ENCODE measurements around the gene PADI4.
"Not testable (repeated sequence)": the region's sequence is repeated elsewhere in the genome, so short reads cannot be mapped to it uniquely, and the experiment has no call there.

Gene PADI4

DNA sequence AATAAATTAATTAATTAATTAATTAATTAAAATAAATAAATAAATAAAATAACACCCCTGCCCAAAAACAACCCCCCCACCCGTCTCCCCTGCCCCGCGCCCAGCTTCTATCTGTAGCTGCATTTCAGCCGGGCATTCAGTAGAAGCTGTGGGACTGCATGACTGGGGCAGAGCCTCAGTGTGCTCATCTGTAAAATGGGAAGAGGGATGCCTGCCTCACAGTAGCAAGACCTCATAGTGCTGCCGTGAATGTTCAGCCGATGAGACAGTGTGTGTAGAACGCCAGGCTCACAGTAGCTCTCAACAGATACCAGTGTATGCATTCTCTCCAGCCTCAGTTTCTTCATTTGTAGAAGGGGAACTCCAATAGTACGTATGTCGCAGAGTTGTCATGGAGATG, 8.7 kb downstream of the PADI4 start:
- no peak for DNase-seq (ENCODE audit: low read depth)
- TF ChIP-seq, protein P1, sequence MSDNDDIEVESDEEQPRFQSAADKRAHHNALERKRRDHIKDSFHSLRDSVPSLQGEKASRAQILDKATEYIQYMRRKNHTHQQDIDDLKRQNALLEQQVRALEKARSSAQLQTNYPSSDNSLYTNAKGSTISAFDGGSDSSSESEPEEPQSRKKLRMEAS (IDR thresholded peaks at IDR 0.05; ENCODE audit: low read depth, low read length), result no peak
- H3K4me3 ChIP-seq (ENCODE audit: low read depth, low read length), result no peak overlapping the region

DNA sequence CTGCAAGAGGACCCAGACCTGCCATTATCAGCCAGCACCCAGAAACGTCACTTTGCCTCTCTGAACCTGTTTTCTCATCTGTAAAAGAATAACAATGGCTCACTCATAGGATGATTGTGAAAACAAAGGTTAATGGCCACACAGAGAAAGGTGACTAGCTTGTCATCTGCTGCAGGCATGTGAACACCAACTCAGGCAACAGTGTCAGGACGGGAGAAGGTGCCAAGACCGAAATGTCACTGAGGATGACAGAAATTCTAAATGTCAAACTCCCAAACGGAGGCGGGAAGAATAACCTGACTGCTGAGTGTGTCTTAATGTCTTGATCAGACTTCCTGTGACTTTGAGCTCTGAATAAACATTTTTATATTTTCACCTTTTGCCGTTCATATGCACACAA, 10.3 kb downstream of the PADI4 start:
- DNase-seq (ENCODE audit: low read depth), result no peak
- TF ChIP-seq, protein P2, sequence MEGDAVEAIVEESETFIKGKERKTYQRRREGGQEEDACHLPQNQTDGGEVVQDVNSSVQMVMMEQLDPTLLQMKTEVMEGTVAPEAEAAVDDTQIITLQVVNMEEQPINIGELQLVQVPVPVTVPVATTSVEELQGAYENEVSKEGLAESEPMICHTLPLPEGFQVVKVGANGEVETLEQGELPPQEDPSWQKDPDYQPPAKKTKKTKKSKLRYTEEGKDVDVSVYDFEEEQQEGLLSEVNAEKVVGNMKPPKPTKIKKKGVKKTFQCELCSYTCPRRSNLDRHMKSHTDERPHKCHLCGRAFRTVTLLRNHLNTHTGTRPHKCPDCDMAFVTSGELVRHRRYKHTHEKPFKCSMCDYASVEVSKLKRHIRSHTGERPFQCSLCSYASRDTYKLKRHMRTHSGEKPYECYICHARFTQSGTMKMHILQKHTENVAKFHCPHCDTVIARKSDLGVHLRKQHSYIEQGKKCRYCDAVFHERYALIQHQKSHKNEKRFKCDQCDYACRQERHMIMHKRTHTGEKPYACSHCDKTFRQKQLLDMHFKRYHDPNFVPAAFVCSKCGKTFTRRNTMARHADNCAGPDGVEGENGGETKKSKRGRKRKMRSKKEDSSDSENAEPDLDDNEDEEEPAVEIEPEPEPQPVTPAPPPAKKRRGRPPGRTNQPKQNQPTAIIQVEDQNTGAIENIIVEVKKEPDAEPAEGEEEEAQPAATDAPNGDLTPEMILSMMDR (IDR thresholded peaks at IDR 0.05; ENCODE audit: low read depth, low read length), result no peak

DNA sequence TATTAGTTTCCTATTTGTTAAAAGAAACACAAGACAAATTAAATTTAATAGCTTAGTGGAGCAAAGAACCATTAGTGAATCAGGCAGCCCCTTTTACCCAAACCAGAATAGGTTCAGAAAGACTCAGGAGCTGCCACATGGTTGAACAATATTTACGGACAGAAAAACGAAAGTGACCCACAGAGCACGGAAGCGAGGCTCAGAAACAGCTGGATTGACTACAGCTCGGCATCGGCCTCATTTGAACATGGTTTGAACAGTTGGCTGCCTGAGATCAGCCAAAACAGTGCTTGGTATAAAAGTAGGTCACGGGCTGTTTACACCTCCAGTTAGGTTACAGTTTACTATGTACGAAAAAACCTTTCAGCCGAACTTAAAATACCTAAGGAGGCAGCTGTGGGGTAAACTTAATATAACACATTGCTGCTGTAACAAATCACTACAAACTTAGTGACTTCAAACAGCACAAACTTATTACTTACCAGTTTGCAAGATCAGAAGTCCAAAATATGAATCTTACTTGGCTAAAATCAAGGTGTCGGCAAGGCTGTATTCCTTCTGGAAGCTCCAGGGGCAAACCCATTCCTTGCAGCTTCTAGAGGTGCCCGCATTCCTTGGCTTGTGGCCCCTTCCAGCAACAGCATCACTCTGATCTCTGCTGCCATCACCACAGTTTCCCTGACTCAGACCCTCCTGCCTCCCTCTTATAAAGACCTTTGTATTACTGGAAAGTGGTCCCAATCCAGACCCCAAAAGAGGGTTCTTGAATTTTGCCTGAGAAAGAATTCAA, 11.8 kb downstream of the PADI4 start:
- TF ChIP-seq MYC (IDR thresholded peaks at IDR 0.05; ENCODE audit: low read depth, low read length), result no peak
- TF ChIP-seq POLR2A (IDR thresholded peaks at IDR 0.05; ENCODE audit: extremely low read depth, insufficient read length), result no peak
- TF ChIP-seq, protein P1 (IDR thresholded peaks at IDR 0.05; ENCODE audit: low read depth, low read length), result no peak
- TF ChIP-seq, protein P2 (IDR thresholded peaks at IDR 0.05; ENCODE audit: low read depth, low read length), result no peak
- H3K4me3 ChIP-seq (ENCODE audit: low read depth, low read length), result no peak overlapping the region
- no peak for DNase-seq (ENCODE audit: low read depth)

More for the DNA sequence above, 10.3 kb downstream of the PADI4 start:
- no peak overlapping the region for H3K4me3 ChIP-seq (ENCODE audit: low read depth, low read length)

DNA sequence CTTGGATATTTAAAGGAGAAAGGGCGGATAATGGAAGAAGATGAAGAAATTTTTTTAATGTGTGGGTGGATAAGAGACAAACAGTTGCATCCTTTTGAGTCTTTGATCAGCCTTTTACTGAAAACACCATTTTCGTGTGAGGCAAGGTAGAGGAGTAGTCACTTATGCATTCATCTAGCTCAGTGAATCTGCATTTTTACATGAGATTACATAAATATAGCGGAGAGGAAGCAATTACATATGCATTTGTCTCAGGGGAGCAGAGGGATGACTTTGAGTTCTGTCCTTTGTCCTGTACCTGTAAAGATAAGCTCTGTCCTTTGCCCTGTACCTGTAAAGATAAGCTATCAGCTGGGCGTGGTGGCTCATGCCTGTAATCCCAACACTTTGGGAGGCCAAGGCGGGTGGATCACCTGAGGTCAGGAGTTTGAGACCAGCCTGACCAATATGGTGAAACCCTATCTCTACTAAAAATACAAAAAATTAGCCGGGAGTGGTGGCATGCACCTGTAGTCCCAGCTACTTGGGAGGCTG, 13.9 kb downstream of the PADI4 start:
- H3K4me3 ChIP-seq (ENCODE audit: low read depth, low read length); DNase-seq (ENCODE audit: low read depth): not testable (repeated sequence)

DNA sequence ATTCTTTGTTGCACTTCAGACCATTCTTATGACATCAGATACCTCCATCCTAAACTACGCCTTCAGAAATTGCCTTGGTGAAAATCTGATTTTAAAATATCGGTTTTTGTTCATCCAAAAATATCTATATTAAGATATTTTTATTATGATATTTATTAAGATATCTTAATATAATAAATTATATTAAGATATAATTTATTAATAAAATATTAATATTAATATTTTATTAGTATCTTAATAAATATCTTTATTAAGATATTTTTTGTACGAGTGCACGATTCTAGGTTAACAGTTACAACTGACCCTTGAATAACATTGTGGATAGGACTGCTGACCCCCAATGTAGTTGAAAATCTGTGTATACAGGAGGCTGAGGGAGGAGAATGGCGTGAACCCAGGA, 20.9 kb downstream of the PADI4 start:
- no peak for DNase-seq (ENCODE audit: low read depth)
- TF ChIP-seq MYC (IDR thresholded peaks at IDR 0.05; ENCODE audit: low read depth, low read length), result no peak
- TF ChIP-seq, protein P1 (IDR thresholded peaks at IDR 0.05; ENCODE audit: low read depth, low read length), result no peak
- TF ChIP-seq POLR2A (IDR thresholded peaks at IDR 0.05; ENCODE audit: extremely low read depth, insufficient read length), result no peak
- TF ChIP-seq, protein P2 (IDR thresholded peaks at IDR 0.05; ENCODE audit: low read depth, low read length), result no peak
- H3K4me3 ChIP-seq (ENCODE audit: low read depth, low read length), result no peak overlapping the region

DNA sequence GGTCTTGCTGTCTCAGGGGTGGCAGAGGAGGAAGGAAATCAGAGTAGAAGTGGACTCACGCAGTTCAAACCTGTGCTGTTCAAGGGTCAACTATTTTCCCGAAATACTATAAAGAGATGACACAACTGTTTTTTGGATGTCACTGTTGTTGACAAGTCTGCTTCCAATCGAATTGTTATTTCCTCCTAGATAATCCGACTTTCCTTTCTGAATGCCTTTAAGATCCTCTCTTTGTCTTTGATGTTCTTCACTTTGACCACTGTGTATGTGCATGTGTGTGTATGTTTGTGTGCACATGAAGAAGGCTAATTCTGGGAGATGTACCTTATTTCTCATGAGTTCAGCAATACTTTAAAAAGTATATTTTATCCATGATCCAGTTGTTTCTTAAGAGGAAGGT, 21.6 kb downstream of the PADI4 start:
- no peak for DNase-seq (ENCODE audit: low read depth)
- TF ChIP-seq POLR2A (IDR thresholded peaks at IDR 0.05; ENCODE audit: extremely low read depth, insufficient read length) (no peak), MYC (IDR thresholded peaks at IDR 0.05; ENCODE audit: low read depth, low read length) (no peak)
- TF ChIP-seq, protein P1 (IDR thresholded peaks at IDR 0.05; ENCODE audit: low read depth, low read length), result no peak
- TF ChIP-seq, protein P2 (IDR thresholded peaks at IDR 0.05; ENCODE audit: low read depth, low read length), result no peak
- H3K4me3 ChIP-seq (ENCODE audit: low read depth, low read length), result no peak overlapping the region

DNA sequence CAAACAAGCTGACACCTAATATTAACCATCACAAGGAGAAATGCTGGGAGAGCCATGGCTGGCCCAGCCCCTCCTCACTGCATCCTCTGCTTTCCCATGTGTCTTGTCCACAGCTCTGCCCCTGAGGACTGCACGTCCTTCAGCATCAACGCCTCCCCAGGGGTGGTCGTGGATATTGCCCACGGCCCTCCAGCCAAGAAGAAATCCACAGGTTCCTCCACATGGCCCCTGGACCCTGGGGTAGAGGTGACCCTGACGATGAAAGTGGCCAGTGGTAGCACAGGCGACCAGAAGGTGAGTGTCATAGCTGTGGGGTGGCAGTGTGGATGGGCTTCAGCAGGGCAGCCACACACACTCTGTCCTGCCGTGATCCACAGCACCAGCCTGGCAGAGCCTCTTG, 22.9 kb downstream of the PADI4 start:
- TF ChIP-seq POLR2A (IDR thresholded peaks at IDR 0.05; ENCODE audit: extremely low read depth, insufficient read length), result no peak
- TF ChIP-seq, protein P2 (IDR thresholded peaks at IDR 0.05; ENCODE audit: low read depth, low read length), result no peak
- TF ChIP-seq, protein P1 (IDR thresholded peaks at IDR 0.05; ENCODE audit: low read depth, low read length), result no peak
- TF ChIP-seq MYC (IDR thresholded peaks at IDR 0.05; ENCODE audit: low read depth, low read length), result no peak
- no peak for DNase-seq (ENCODE audit: low read depth)

More for the DNA sequence above, 22.9 kb downstream of the PADI4 start:
- H3K4me3 ChIP-seq (ENCODE audit: low read depth, low read length), result no peak overlapping the region

Data from NB4 (cell line).